Astrocyte (in vitro differentiated cells and primary cell): Measurements from ENCODE around the gene FNDC3A. TPM values are rescaled to one million over a fixed set of nuclear protein-coding genes. Genes with fewer than 3 reads are reported as not detected.

Experiments used
- DNase-seq: peaks from one replicate; pipeline ENCODE4 v3.0.0-alpha.2; 2010; ENCODE audit warnings: low read depth
- FAIRE-seq: peaks from 2 replicates; lab custom pipeline; 2011; peaks lifted over from hg19 to GRCh38; lab: Jason Lieb, UNC
- H2AFZ ChIP-seq: 2 replicates; pipeline ENCODE4 v1.6.0; 2012; ENCODE audit warnings: low read depth, low read length, inconsistent platforms
- H3K27ac ChIP-seq: 2 replicates; pipeline ENCODE4 v1.5.1; 2011; ENCODE audit warnings: low read depth, low read length, inconsistent platforms
- H3K27me3 ChIP-seq: 2 replicates; pipeline ENCODE4 v1.6.0; 2011; ENCODE audit warnings: low read length, inconsistent platforms; ENCODE audit not compliant: insufficient read depth
- H3K36me3 ChIP-seq: 2 replicates; pipeline ENCODE4 v1.5.1; 2011; ENCODE audit warnings: low read length, inconsistent platforms; ENCODE audit not compliant: insufficient read depth
- H3K4me1 ChIP-seq: 2 replicates; pipeline ENCODE4 v1.5.1; 2011; ENCODE audit warnings: low read length, inconsistent platforms; ENCODE audit not compliant: insufficient read depth
- H3K4me2 ChIP-seq: 2 replicates; pipeline ENCODE4 v1.6.0; 2012; ENCODE audit warnings: low read length, inconsistent platforms
- H3K4me3 ChIP-seq: 2 replicates; pipeline ENCODE4 v1.5.1; 2011; ENCODE audit warnings: low read depth, mild to moderate bottlenecking, low read length, inconsistent platforms; ENCODE audit not compliant: insufficient read depth
- H3K79me2 ChIP-seq: 2 replicates; pipeline ENCODE4 v1.6.0; 2012; ENCODE audit warnings: mild to moderate bottlenecking, low read length, inconsistent platforms; ENCODE audit not compliant: insufficient read depth
- H3K9ac ChIP-seq: 2 replicates; pipeline ENCODE4 v1.6.0; 2012; ENCODE audit warnings: mild to moderate bottlenecking, low read length, inconsistent platforms
- H3K9me3 ChIP-seq: 2 replicates; pipeline ENCODE4 v1.5.1; 2012; ENCODE audit warnings: low read depth, mild to moderate bottlenecking, low read length, inconsistent platforms; ENCODE audit not compliant: insufficient read depth
- H4K20me1 ChIP-seq: 2 replicates; pipeline ENCODE4 v1.6.0; 2012; ENCODE audit warnings: low read length, inconsistent platforms; ENCODE audit not compliant: insufficient read depth
- H3K27ac Mint-ChIP-seq: one replicate; pipeline ENCODE4 v1.8.0; 2021; ENCODE audit warnings: mild to moderate bottlenecking, mixed read lengths; ENCODE audit not compliant: unreplicated experiment
- H3K27me3 Mint-ChIP-seq: one replicate; pipeline ENCODE4 v1.8.0; 2021; ENCODE audit warnings: low read depth, mixed read lengths; ENCODE audit not compliant: unreplicated experiment
- H3K36me3 Mint-ChIP-seq: one replicate; pipeline ENCODE4 v1.8.0; 2021; ENCODE audit warnings: low read depth, mixed read lengths; ENCODE audit not compliant: unreplicated experiment
- H3K4me1 Mint-ChIP-seq: one replicate; pipeline ENCODE4 v1.8.0; 2021; ENCODE audit warnings: low read depth, mixed read lengths; ENCODE audit not compliant: unreplicated experiment
- H3K4me3 Mint-ChIP-seq: one replicate; pipeline ENCODE4 v1.8.0; 2021; ENCODE audit warnings: mild to moderate bottlenecking, moderate library complexity, mixed read lengths; ENCODE audit not compliant: unreplicated experiment
- H3K9me3 Mint-ChIP-seq: one replicate; pipeline ENCODE4 v1.8.0; 2021; ENCODE audit warnings: mild to moderate bottlenecking, mixed read lengths; ENCODE audit not compliant: unreplicated experiment
- CTCF ChIP-seq: IDR thresholded peaks from 2 replicates; pipeline ENCODE4 v1.5.1; 2011; ENCODE audit warnings: low read depth, mild to moderate bottlenecking, inconsistent platforms, low read length, moderate library complexity; ENCODE audit not compliant: insufficient read depth
- EZH2 ChIP-seq: IDR thresholded peaks from 2 replicates; pipeline ENCODE4 v1.6.1; 2012; ENCODE audit warnings: mild to moderate bottlenecking, low read length, inconsistent platforms; ENCODE audit not compliant: insufficient read depth
- total RNA-seq: library from RNA; stranded (reverse); gene quantifications from 2 replicates; pipeline ENCODE4 v1.2.1, GENCODE V29; 2021

The FNDC3A gene
- total RNA-seq, 1 donor from 2014 or later, result 82.6 TPM

GRCh38 chr13:48973845-48974431 is 1.8 kb upstream of the FNDC3A start:
- Histone ChIP-seq H3K9me3 (no peaks in the 10 kb centered on the region), H3K36me3 (no peaks in the 10 kb centered on the region), H3K27ac (no peak overlapping the region), H3K9ac (no peak overlapping the region), H3K4me3 (no peak overlapping the region), H2AFZ (no peak overlapping the region), H3K4me2 (no peak overlapping the region), H4K20me1 (peaks cover 4% of the 10 kb centered on the region), H3K27me3 (no peaks in the 10 kb centered on the region), H3K4me1 (peaks cover 3% of the 10 kb centered on the region), H3K79me2 (peaks cover 24% of the 10 kb centered on the region)
- peak overlapping the region; percentile 91 for H3K4me3 Mint-ChIP-seq
- TF ChIP-seq CTCF, result no peak
- TF ChIP-seq EZH2, result no peak
- H3K36me3 Mint-ChIP-seq, result peaks cover 2% of the 10 kb centered on the region
- peaks cover 28% of the 10 kb centered on the region for H3K9me3 Mint-ChIP-seq
- H3K4me1 Mint-ChIP-seq, result peaks cover 5% of the 10 kb centered on the region
- FAIRE-seq (no peak), DNase-seq (no peak)
- no peaks in the 10 kb centered on the region for H3K27me3 Mint-ChIP-seq
- H3K27ac Mint-ChIP-seq, result no peak overlapping the region

GRCh38 chr13:48975101-48975855 is 434 bp upstream of the FNDC3A start:
- peaks cover 28% of the 10 kb centered on the region for H3K9me3 Mint-ChIP-seq
- peak overlapping the region; percentile 82 for H2AFZ ChIP-seq
- H3K36me3 Mint-ChIP-seq, result peaks cover 2% of the 10 kb centered on the region
- no peaks in the 10 kb centered on the region for H3K27me3 Mint-ChIP-seq
- H3K79me2 ChIP-seq, result peaks cover 38% of the 10 kb centered on the region
- peak overlapping the region; percentile 76 for H3K4me3 ChIP-seq
- H3K27ac Mint-ChIP-seq, result peak overlapping the region; percentile 95
- peak overlapping the region; percentile 91 for H3K4me3 Mint-ChIP-seq
- FAIRE-seq (no peak), DNase-seq (peak; percentile 61)
- no peaks in the 10 kb centered on the region for H3K27me3 ChIP-seq
- H3K36me3 ChIP-seq, result no peaks in the 10 kb centered on the region
- peak overlapping the region; percentile 91 for H3K27ac ChIP-seq
- peak overlapping the region; percentile 96 for H3K4me2 ChIP-seq
- peaks cover 14% of the 10 kb centered on the region for H3K4me1 Mint-ChIP-seq
- H3K9ac ChIP-seq, result peak overlapping the region; percentile 97
- TF ChIP-seq CTCF (peak; percentile 6), EZH2 (no peak)
- H3K9me3 ChIP-seq, result no peaks in the 10 kb centered on the region
- peaks cover 3% of the 10 kb centered on the region for H3K4me1 ChIP-seq
- peaks cover 11% of the 10 kb centered on the region for H4K20me1 ChIP-seq
